ENCODE measurements around the gene ZSCAN1. TPM values are rescaled to one million over a fixed set of nuclear protein-coding genes. Genes with fewer than 3 reads are reported as not detected.

Gene ZSCAN1
- total RNA-seq, 4 donors from 2014 or later, result not detected

- H3K9me3 ChIP-seq, result peaks cover 0 to 50% (median 0%) of the 10 kb centered on the region in 3 donors
- TF ChIP-seq POLR2AphosphoS5 (IDR thresholded peaks at IDR 0.05), result no peak
- no peak for TF ChIP-seq EP300 (IDR thresholded peaks at IDR 0.05)
- TF ChIP-seq CTCF (IDR thresholded peaks at IDR 0.05), result no peak
- TF ChIP-seq POLR2A (IDR thresholded peaks at IDR 0.05), result no peak
- no peaks in the 10 kb centered on the region for H3K27me3 ChIP-seq
- peak overlapping the region in 1 of 2 donors; percentile 71 for H3K4me3 ChIP-seq
- ATAC-seq, result no peak
- peaks cover 0 to 39% of the 10 kb centered on the region in 2 donors for H3K36me3 ChIP-seq
- peak overlapping the region in 2 of 4 donors; percentile 92 to 95 for H3K27ac ChIP-seq
- H3K4me1 ChIP-seq, result peaks cover 0 to 30% (median 0%) of the 10 kb centered on the region in 3 donors
- WGBS, 2 donors (ENCODE audit: low coverage in 1 of 2), result 77% methylated on average over 5 of the region's 24 CpGs; no CpG with 5 or more reads in 1 of the 2 donors
These were observed 26.4 kb downstream of the ZSCAN1 start for GRCh38 chr19:58060231-58060630.

GRCh38 chr19:58063712-58064111 is 29.9 kb downstream of the ZSCAN1 start:
- no peak overlapping the region for H3K4me3 ChIP-seq
- no peak for ATAC-seq
- no peak overlapping the region for H3K27ac ChIP-seq
- no peaks in the 10 kb centered on the region for H3K27me3 ChIP-seq
- peaks cover 0 to 74% of the 10 kb centered on the region in 2 donors for H3K36me3 ChIP-seq
- 88 to 100% methylated on average over 1 to 2 of the region's 3 CpGs for WGBS, 2 donors (ENCODE audit: low coverage in 1 of 2)
- H3K4me1 ChIP-seq, result peaks cover 0 to 13% (median 0%) of the 10 kb centered on the region in 3 donors
- H3K9me3 ChIP-seq, result peaks cover 0 to 85% (median 4%) of the 10 kb centered on the region in 3 donors
- TF ChIP-seq CTCF (IDR thresholded peaks at IDR 0.05) (no peak), EP300 (IDR thresholded peaks at IDR 0.05) (no peak), POLR2A (IDR thresholded peaks at IDR 0.05) (no peak), POLR2AphosphoS5 (IDR thresholded peaks at IDR 0.05) (no peak)

- 92 to 96% methylated on average over 4 to 6 of the region's 15 CpGs for WGBS, 2 donors (ENCODE audit: low coverage in 1 of 2)
- Histone ChIP-seq H3K4me1 (no peaks in the 10 kb centered on the region), H3K36me3 (peaks cover 0 to 91% of the 10 kb centered on the region in 2 donors), H3K4me3 (no peak overlapping the region), H3K9me3 (peaks cover 0 to 99% (median 6%) of the 10 kb centered on the region in 3 donors), H3K27me3 (no peaks in the 10 kb centered on the region), H3K27ac (no peak overlapping the region)
- no peak for TF ChIP-seq POLR2AphosphoS5 (IDR thresholded peaks at IDR 0.05)
- no peak for TF ChIP-seq CTCF (IDR thresholded peaks at IDR 0.05)
- no peak for TF ChIP-seq EP300 (IDR thresholded peaks at IDR 0.05)
- TF ChIP-seq POLR2A (IDR thresholded peaks at IDR 0.05), result no peak
- ATAC-seq, result no peak
These were observed 33.6 kb downstream of the ZSCAN1 start for GRCh38 chr19:58067240-58067912.

- H3K36me3 ChIP-seq, result peaks cover 0 to 47% of the 10 kb centered on the region in 2 donors
- 90% methylated on average over 9 of the region's 10 CpGs; no CpG with 5 or more reads in 1 of the 2 donors for WGBS, 2 donors (ENCODE audit: low coverage in 1 of 2)
- no peak for ATAC-seq
These were observed 46.0 kb downstream of the ZSCAN1 start for GRCh38 chr19:58079792-58080191.

More at GRCh38 chr19:58079792-58080191, 46.0 kb downstream of the ZSCAN1 start:
- no peak overlapping the region for H3K27ac ChIP-seq
- H3K4me3 ChIP-seq, result no peak overlapping the region
- no peaks in the 10 kb centered on the region for H3K27me3 ChIP-seq
- H3K9me3 ChIP-seq, result peaks cover 0 to 92% (median 3%) of the 10 kb centered on the region in 3 donors
- TF ChIP-seq POLR2A (IDR thresholded peaks at IDR 0.05) (no peak), CTCF (IDR thresholded peaks at IDR 0.05) (no peak), EP300 (IDR thresholded peaks at IDR 0.05) (no peak), POLR2AphosphoS5 (IDR thresholded peaks at IDR 0.05) (no peak)
- no peaks in the 10 kb centered on the region for H3K4me1 ChIP-seq
